ENCODE results near the gene REXO5. TPM values are rescaled to one million over a fixed set of nuclear protein-coding genes. Genes with fewer than 3 reads are reported as not detected.

The REXO5 gene, protein sequence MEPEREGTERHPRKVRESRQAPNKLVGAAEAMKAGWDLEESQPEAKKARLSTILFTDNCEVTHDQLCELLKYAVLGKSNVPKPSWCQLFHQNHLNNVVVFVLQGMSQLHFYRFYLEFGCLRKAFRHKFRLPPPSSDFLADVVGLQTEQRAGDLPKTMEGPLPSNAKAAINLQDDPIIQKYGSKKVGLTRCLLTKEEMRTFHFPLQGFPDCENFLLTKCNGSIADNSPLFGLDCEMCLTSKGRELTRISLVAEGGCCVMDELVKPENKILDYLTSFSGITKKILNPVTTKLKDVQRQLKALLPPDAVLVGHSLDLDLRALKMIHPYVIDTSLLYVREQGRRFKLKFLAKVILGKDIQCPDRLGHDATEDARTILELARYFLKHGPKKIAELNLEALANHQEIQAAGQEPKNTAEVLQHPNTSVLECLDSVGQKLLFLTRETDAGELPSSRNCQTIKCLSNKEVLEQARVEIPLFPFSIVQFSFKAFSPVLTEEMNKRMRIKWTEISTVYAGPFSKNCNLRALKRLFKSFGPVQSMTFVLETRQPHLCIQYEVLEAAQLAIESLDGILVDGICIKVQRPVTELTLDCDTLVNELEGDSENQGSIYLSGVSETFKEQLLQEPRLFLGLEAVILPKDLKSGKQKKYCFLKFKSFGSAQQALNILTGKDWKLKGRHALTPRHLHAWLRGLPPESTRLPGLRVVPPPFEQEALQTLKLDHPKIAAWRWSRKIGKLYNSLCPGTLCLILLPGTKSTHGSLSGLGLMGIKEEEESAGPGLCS
- total RNA-seq: 10 to 100 TPM in 1 of 6 donors, 1 to 10 TPM in 5; 2.1 to 12.7 (median 3.0) TPM

DNA sequence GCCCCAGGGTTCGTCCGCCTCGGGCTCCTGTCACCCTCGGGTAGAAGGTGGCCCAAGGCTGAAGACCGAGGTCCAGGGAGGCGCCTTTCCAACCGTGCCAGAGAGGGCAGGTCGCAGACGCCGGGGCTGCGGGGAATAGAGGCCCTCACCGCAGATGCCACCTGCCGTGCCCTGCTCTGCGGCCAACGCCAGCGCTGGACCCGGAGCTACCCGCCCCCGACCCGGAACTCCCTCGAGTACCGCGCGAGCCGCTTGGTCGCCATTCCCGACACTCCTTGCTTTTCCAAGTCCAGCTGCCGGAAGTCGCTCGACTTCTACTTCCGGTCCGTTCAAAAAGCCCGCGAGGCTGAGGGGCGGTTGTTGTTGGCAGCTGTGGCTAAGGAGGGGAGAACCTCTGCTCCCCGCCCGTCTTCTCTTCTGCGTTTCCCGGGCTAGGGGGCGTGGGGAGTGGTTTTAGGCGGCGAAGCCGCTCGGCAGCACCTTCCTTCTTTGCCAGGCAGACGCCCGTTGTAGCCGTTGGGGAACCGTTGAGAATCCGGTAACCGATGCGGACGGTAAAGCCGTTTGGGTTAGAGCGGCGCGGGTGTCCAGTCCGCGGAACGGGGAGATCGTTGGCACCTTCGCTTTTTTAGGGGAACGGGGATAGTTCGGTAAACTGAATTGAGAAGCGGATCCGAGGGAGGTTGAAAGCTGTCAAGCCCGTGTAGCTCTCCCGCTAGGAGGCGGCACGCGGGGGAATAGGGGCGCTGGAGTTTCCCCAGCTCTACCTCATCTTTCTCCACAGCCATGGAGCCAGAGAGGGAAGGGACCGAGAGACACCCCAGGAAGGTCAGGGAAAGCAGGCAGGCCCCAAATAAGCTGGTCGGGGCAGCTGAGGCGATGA lies at the start of gene REXO5, which contains the start of gene ERI2:
REXO5 (plus strand) TSS at position 360 of the 883 bp plus-strand sequence; CDS start at position 787, 427 bp downstream.
ERI2 (minus strand) TSS at position 305 of the 883 bp plus-strand sequence; CDS start at position 263, 42 bp downstream.
- DNase-seq (peak; percentile 92 to 94), ATAC-seq (ENCODE audit: low FRiP score in 2 of 2) (peak; percentile 95 to 98)
- Histone ChIP-seq H3K9me3 (no peaks in the 10 kb centered on the region), H3K27ac (peak within 1 kb of the TSS; percentile 85 to 96 (median 91)), H3K27me3 (no peaks in the 10 kb centered on the region), H3K4me3 (peak within 1 kb of the TSS; percentile 73 to 79 (median 75)), H3K36me3 (peaks cover 0 to 4% (median 0%) of the 10 kb centered on the region in 4 donors), H3K4me1 (peaks cover 6 to 25% (median 14%) of the 10 kb centered on the region in 4 donors)
- TF ChIP-seq EP300 (IDR thresholded peaks at IDR 0.05): no peak
- TF ChIP-seq, protein P1, sequence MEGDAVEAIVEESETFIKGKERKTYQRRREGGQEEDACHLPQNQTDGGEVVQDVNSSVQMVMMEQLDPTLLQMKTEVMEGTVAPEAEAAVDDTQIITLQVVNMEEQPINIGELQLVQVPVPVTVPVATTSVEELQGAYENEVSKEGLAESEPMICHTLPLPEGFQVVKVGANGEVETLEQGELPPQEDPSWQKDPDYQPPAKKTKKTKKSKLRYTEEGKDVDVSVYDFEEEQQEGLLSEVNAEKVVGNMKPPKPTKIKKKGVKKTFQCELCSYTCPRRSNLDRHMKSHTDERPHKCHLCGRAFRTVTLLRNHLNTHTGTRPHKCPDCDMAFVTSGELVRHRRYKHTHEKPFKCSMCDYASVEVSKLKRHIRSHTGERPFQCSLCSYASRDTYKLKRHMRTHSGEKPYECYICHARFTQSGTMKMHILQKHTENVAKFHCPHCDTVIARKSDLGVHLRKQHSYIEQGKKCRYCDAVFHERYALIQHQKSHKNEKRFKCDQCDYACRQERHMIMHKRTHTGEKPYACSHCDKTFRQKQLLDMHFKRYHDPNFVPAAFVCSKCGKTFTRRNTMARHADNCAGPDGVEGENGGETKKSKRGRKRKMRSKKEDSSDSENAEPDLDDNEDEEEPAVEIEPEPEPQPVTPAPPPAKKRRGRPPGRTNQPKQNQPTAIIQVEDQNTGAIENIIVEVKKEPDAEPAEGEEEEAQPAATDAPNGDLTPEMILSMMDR (IDR thresholded peaks at IDR 0.05): peak in 5 of 6 experiments; percentile 14 to 43 (median 26)
- peak in 3 of 4 donors; percentile 44 to 80 (median 58) for TF ChIP-seq POLR2A (IDR thresholded peaks at IDR 0.05)
- peak in 1 of 2 donors; percentile 67 for TF ChIP-seq POLR2AphosphoS5 (IDR thresholded peaks at IDR 0.05)
- 0 to 1% methylated on average over 40 to 72 of the region's 74 CpGs for WGBS, 2 donors

DNA sequence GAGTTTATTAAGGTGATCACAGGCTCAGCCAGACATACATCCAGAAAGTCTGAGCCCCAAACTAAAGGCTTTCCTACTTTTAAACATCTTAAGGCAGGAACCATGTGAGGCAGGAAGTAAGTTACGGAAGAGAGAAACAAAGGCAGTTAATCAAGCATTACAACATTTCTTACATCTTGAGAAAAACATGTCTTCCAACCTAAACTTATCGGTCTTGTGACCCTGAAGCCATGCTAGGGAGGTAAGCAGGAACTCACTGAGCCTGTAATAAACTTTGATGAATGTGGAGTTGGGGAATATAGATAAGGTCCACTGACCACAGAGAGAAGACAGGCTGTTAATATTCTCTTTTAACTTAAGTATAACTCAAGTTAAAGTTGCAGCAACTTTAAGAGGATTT lies 46.0 kb upstream of the REXO5 start:
- no peak for ATAC-seq (ENCODE audit: low FRiP score in 2 of 2)
- no peak for DNase-seq
- Histone ChIP-seq H3K4me3 (no peak overlapping the region), H3K36me3 (no peaks in the 10 kb centered on the region), H3K27me3 (no peaks in the 10 kb centered on the region), H3K9me3 (no peaks in the 10 kb centered on the region), H3K27ac (no peak overlapping the region), H3K4me1 (peaks cover 0 to 7% (median 3%) of the 10 kb centered on the region in 4 donors)
- TF ChIP-seq POLR2A (IDR thresholded peaks at IDR 0.05) (no peak), POLR2AphosphoS5 (IDR thresholded peaks at IDR 0.05) (no peak), EP300 (IDR thresholded peaks at IDR 0.05) (no peak)
- TF ChIP-seq, protein P1 (IDR thresholded peaks at IDR 0.05): no peak
- WGBS, 2 donors: 65 to 67% methylated on average over 2 of the region's 2 CpGs

DNA sequence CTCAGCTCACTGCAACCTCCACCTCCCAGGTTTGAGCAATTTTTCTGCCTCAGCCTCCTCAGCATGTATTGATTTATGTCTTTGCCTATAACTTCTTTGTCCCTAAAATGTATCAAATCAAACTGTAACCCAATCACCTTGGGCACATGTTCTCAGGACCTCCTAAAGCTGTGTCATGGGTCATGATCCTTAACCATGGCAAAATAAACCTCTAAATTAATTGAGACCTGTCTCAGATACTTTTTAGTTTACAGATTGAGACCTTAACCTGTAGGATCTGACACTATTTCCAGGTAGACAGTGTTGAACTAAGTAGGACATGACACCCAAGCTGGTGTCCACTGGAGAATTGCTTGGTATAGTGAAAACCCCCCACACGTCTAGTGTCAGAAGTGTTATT lies 45.2 kb upstream of the REXO5 start:
- peaks cover 0 to 7% (median 3%) of the 10 kb centered on the region in 4 donors for H3K4me1 ChIP-seq
- no peak for DNase-seq
- no peaks in the 10 kb centered on the region for H3K27me3 ChIP-seq
- no peak for TF ChIP-seq POLR2AphosphoS5 (IDR thresholded peaks at IDR 0.05)
- no peak for TF ChIP-seq POLR2A (IDR thresholded peaks at IDR 0.05)
- TF ChIP-seq, protein P1 (IDR thresholded peaks at IDR 0.05): no peak
- TF ChIP-seq EP300 (IDR thresholded peaks at IDR 0.05): no peak
- no peak overlapping the region for H3K4me3 ChIP-seq
- no peaks in the 10 kb centered on the region for H3K36me3 ChIP-seq
- no peaks in the 10 kb centered on the region for H3K9me3 ChIP-seq
- H3K27ac ChIP-seq: no peak overlapping the region
- ATAC-seq (ENCODE audit: low FRiP score in 2 of 2): no peak
- 78 to 83% methylated on average over 1 of the region's 1 CpG for WGBS, 2 donors

DNA sequence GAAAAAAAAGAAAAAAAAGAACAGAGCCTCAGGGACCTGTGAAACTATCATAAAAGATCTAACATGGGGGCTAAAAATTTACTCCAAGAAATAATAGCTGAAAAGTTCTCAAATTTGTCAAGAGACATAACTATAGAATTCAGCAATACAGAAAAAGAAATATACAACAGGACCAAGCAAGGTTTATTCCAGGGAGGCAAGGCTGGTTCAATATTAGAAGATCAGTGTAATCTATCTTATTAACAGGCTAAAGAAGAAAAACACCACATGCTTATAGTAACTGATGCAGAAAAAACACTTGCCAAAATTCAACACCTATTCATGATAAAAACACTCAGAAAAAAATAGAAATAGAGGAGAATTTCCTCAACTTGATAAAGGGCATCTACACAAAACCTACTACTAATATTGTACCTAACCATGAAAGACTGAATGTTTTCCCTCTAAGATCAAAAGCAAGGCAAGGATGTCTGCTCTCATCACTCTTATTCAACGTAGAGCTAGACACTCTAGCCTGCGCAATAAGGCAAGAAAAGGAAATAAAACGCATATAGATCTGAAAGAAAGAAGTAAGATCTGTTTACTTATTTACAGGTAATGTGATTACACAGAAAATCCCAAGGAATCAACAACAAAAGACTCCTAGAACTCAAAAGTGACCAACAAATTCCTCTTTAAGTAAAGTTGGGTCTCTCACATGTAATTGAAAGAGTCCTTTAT lies 43.8 kb upstream of the REXO5 start:
- Histone ChIP-seq H3K27me3 (no peaks in the 10 kb centered on the region), H3K36me3 (no peaks in the 10 kb centered on the region), H3K4me3 (no peak overlapping the region), H3K9me3 (no peaks in the 10 kb centered on the region), H3K4me1 (peaks cover 0 to 7% (median 3%) of the 10 kb centered on the region in 4 donors), H3K27ac (peak overlapping the region in 3 of 4 donors; percentile 62 to 82 (median 73))
- TF ChIP-seq POLR2A (IDR thresholded peaks at IDR 0.05): no peak
- no peak for TF ChIP-seq EP300 (IDR thresholded peaks at IDR 0.05)
- TF ChIP-seq, protein P1 (IDR thresholded peaks at IDR 0.05): no peak
- TF ChIP-seq POLR2AphosphoS5 (IDR thresholded peaks at IDR 0.05): no peak
- ATAC-seq (ENCODE audit: low FRiP score in 2 of 2): no peak
- 92 to 93% methylated on average over 3 of the region's 3 CpGs for WGBS, 2 donors
- DNase-seq: no peak

Measured in upper lobe of left lung (tissue), 6 donors.